ENCODE results near the gene GFY.
"Not testable (repeated sequence)": the region's sequence is repeated elsewhere in the genome, so short reads cannot be mapped to it uniquely, and the experiment has no call there.

The GFY gene

GRCh38 chr19:49443366-49444099, 18.3 kb downstream of the GFY start:
- peak; percentile 85 to 90 (median 90) for DNase-seq (ENCODE audit: low read depth in 2 of 3, low spot score in 1 of 3)

GRCh38 chr19:49444100-49444700, 19.0 kb downstream of the GFY start:
- DNase-seq (ENCODE audit: low read depth in 2 of 3, low spot score in 1 of 3) = not testable (repeated sequence)

GRCh38 chr19:49445997-49446396, 20.8 kb downstream of the GFY start:
- no peak for DNase-seq (ENCODE audit: low read depth in 2 of 3, low spot score in 1 of 3)

- DNase-seq (ENCODE audit: low read depth in 2 of 3, low spot score in 1 of 3) = no peak
Measured at GRCh38 chr19:49447485-49448431, 22.6 kb downstream of the GFY start.

- no peak for DNase-seq (ENCODE audit: low read depth in 2 of 3, low spot score in 1 of 3)
Measured at GRCh38 chr19:49448432-49448786, 23.2 kb downstream of the GFY start.

GRCh38 chr19:49450405-49450804, 25.2 kb downstream of the GFY start:
- DNase-seq (ENCODE audit: low read depth in 2 of 3, low spot score in 1 of 3) = no peak

- peak; percentile 91 to 97 (median 94) for DNase-seq (ENCODE audit: low read depth in 2 of 3, low spot score in 1 of 3)
Measured at GRCh38 chr19:49451430-49452181, 26.4 kb downstream of the GFY start, which contains the start of gene PIH1D1. TSS of gene PIH1D1 (minus strand) at chr19:49451814. CDS start at chr19:49451574, 240 bp downstream.

GRCh38 chr19:49453013-49453756, 28.0 kb downstream of the GFY start, which contains the start of gene ALDH16A1:
TSS of gene ALDH16A1 (plus strand) at chr19:49453225. CDS start at chr19:49453332, 107 bp downstream.
- peak; percentile 95 to 97 (median 97) for DNase-seq (ENCODE audit: low read depth in 2 of 3, low spot score in 1 of 3)

GRCh38 chr19:49453757-49454240, 28.6 kb downstream of the GFY start:
- DNase-seq (ENCODE audit: low read depth in 2 of 3, low spot score in 1 of 3) = no peak

GRCh38 chr19:49455773-49456172, 30.6 kb downstream of the GFY start:
- no peak for DNase-seq (ENCODE audit: low read depth in 2 of 3, low spot score in 1 of 3)

- no peak for DNase-seq (ENCODE audit: low read depth in 2 of 3, low spot score in 1 of 3)
Measured at GRCh38 chr19:49456326-49456725, 31.1 kb downstream of the GFY start.

- DNase-seq (ENCODE audit: low read depth in 2 of 3, low spot score in 1 of 3) = no peak
Measured at GRCh38 chr19:49458567-49458903, 33.3 kb downstream of the GFY start.

GRCh38 chr19:49459388-49459787, 34.2 kb downstream of the GFY start:
- DNase-seq (ENCODE audit: low read depth in 2 of 3, low spot score in 1 of 3) = no peak

- not testable (repeated sequence) for DNase-seq (ENCODE audit: low read depth in 2 of 3, low spot score in 1 of 3)
Measured at GRCh38 chr19:49461130-49461529, 35.9 kb downstream of the GFY start.

GRCh38 chr19:49461656-49462055, 36.5 kb downstream of the GFY start:
- DNase-seq (ENCODE audit: low read depth in 2 of 3, low spot score in 1 of 3) = no peak

GRCh38 chr19:49462492-49462891, 37.3 kb downstream of the GFY start:
- DNase-seq (ENCODE audit: low read depth in 2 of 3, low spot score in 1 of 3) = no peak

- DNase-seq (ENCODE audit: low read depth in 2 of 3, low spot score in 1 of 3) = no peak
Measured at GRCh38 chr19:49463960-49464740, 39.0 kb downstream of the GFY start.

GRCh38 chr19:49465371-49465770, 40.2 kb downstream of the GFY start:
- DNase-seq (ENCODE audit: low read depth in 2 of 3, low spot score in 1 of 3) = no peak

- DNase-seq (ENCODE audit: low read depth in 2 of 3, low spot score in 1 of 3) = no peak
Measured at GRCh38 chr19:49468199-49468598, 43.0 kb downstream of the GFY start.

Measured in stimulated activated CD4-positive, alpha-beta T cell treated with anti-CD3 and anti-CD28 coated beads, Interleukin-12 subunit alpha, Interleukin-12 subunit beta, amount 100 ng/mL, for 48 hours (primary cell).